HL-60 (cell line): ENCODE measurements around the gene AURKA.

ENCODE experiments used
- CTCF ChIP-seq: IDR thresholded peaks from one replicate; pipeline ENCODE4 v1.5.1; 2011; ENCODE audit warnings: low read length, control low read depth, inconsistent platforms; ENCODE audit not compliant: insufficient read depth
- GABPA ChIP-seq: IDR thresholded peaks from 2 replicates; pipeline ENCODE4 v1.6.1; 2012; ENCODE audit warnings: low read depth
- POLR2AphosphoS5 ChIP-seq: IDR thresholded peaks from 2 replicates; pipeline ENCODE4 v1.6.1; 2012; ENCODE audit warnings: low read depth
- REST ChIP-seq: IDR thresholded peaks from 2 replicates; pipeline ENCODE4 v1.6.1; 2012; ENCODE audit warnings: low read depth; ENCODE audit not compliant: insufficient replicate concordance
- SPI1 ChIP-seq: IDR thresholded peaks from 2 replicates; pipeline ENCODE4 v1.6.1; 2012; ENCODE audit warnings: low read depth, mild to moderate bottlenecking, borderline replicate concordance

GRCh38 chr20:56403465-56403864 is 11.4 kb upstream of the AURKA start:
- TF ChIP-seq POLR2AphosphoS5 (no peak), CTCF (no peak), REST (no peak), GABPA (no peak), SPI1 (no peak)
